Measurements from ENCODE around the gene DCXR. TPM values are rescaled to one million over a fixed set of nuclear protein-coding genes. Genes with fewer than 3 reads are reported as not detected.

Gene DCXR
- total and polyA plus RNA-seq, 2 of the 13 experiments (the other 11 are each of a cell fraction or from before 2014, with no cell fraction given) = 287 to 311 TPM

GRCh38 chr17:82000803-82001570, 36.5 kb downstream of the DCXR start (continued):
- no peak for TF ChIP-seq ZBTB14 (CRISPR knock-in tag; IDR thresholded peaks at IDR 0.05)
- TF ChIP-seq ZSCAN30 (CRISPR knock-in tag; IDR thresholded peaks at IDR 0.05) = no peak
- no peak; the same call in 1 of the 2 replicates for TF ChIP-seq ZNF34 (CRISPR knock-in tag; IDR thresholded peaks at IDR 0.05; ENCODE audit: borderline replicate concordance)
- no peak for TF ChIP-seq CENPX (CRISPR knock-in tag; IDR thresholded peaks at IDR 0.05)
- no peak; the same call in 1 of the 2 replicates for TF ChIP-seq ZZZ3 (CRISPR knock-in tag; IDR thresholded peaks at IDR 0.05; ENCODE audit: borderline replicate concordance)
- TF ChIP-seq ZNF839 (CRISPR knock-in tag; IDR thresholded peaks at IDR 0.05; ENCODE audit: borderline replicate concordance) = no peak
- peak; percentile 83 for TF ChIP-seq THRA (CRISPR knock-in tag; IDR thresholded peaks at IDR 0.05; ENCODE audit: borderline replicate concordance)
- TF ChIP-seq NFKB2 (CRISPR knock-in tag; IDR thresholded peaks at IDR 0.05; ENCODE audit: borderline replicate concordance) = peak; percentile 63; the same call in 1 of the 2 replicates
- peak; percentile 26; the same call in 1 of the 2 replicates for TF ChIP-seq ZNF816 (CRISPR knock-in tag; IDR thresholded peaks at IDR 0.05; ENCODE audit: borderline replicate concordance)
- no peak; the same call in 1 of the 2 replicates for TF ChIP-seq MTF2 (CRISPR knock-in tag; IDR thresholded peaks at IDR 0.05; ENCODE audit: borderline replicate concordance)
- no peak for TF ChIP-seq FOXM1 (CRISPR knock-in tag; IDR thresholded peaks at IDR 0.05)
- TF ChIP-seq ARNT2 (CRISPR knock-in tag; IDR thresholded peaks at IDR 0.05; ENCODE audit: low read depth) = peak; percentile 56; the same call in 1 of the 2 replicates
- TF ChIP-seq ZSCAN9 (CRISPR knock-in tag; IDR thresholded peaks at IDR 0.05; ENCODE audit: borderline replicate concordance) = 0 out of 2 replicates have a peak, but pooled peaks have one; percentile 19
- TF ChIP-seq ZNF891 (CRISPR knock-in tag; IDR thresholded peaks at IDR 0.05) = no peak; the same call in 1 of the 2 replicates
- TF ChIP-seq CAMTA2 (CRISPR knock-in tag; IDR thresholded peaks at IDR 0.05; ENCODE audit: borderline replicate concordance) = peak; percentile 81; the same call in 1 of the 2 replicates
- peak; percentile 78 for TF ChIP-seq HOXD1 (CRISPR knock-in tag; IDR thresholded peaks at IDR 0.05)
- TF ChIP-seq AKAP8 (CRISPR knock-in tag; IDR thresholded peaks at IDR 0.05) = peak; percentile 98
- TF ChIP-seq NCOR1 (IDR thresholded peaks at IDR 0.05; ENCODE audit: borderline replicate concordance, low read length) = peak; percentile 88; the same call in 1 of the 2 replicates
- 0 out of 2 replicates have a peak, but pooled peaks have one; percentile 47 for TF ChIP-seq FOSL1 (CRISPR knock-in tag; IDR thresholded peaks at IDR 0.05; ENCODE audit: borderline replicate concordance)
- TF ChIP-seq ZNF549 (CRISPR knock-in tag; IDR thresholded peaks at IDR 0.05) = peak; percentile 91
- TF ChIP-seq SRY (CRISPR knock-in tag; IDR thresholded peaks at IDR 0.05) = no peak; the same call in 1 of the 2 replicates
- TF ChIP-seq KLF15 (CRISPR knock-in tag; IDR thresholded peaks at IDR 0.05; ENCODE audit: borderline replicate concordance) = peak; percentile 71; the same call in 1 of the 2 replicates
- TF ChIP-seq ZNF382 (CRISPR knock-in tag; IDR thresholded peaks at IDR 0.05; ENCODE audit: borderline replicate concordance) = no peak
- peak; percentile 40; the same call in 1 of the 2 replicates for TF ChIP-seq ZSCAN21 (CRISPR knock-in tag; IDR thresholded peaks at IDR 0.05; ENCODE audit: borderline replicate concordance)
- TF ChIP-seq SALL1 (CRISPR knock-in tag; IDR thresholded peaks at IDR 0.05) = peak; percentile 90
- peak; percentile 63 for TF ChIP-seq POLR2AphosphoS5 (IDR thresholded peaks at IDR 0.05; ENCODE audit: low read depth, low read length)
- peak; percentile 8; the same call in 1 of the 2 replicates for TF ChIP-seq ZNF329 (CRISPR knock-in tag; IDR thresholded peaks at IDR 0.05; ENCODE audit: low read depth)
- peak; percentile 63; the same call in 1 of the 2 replicates for TF ChIP-seq MXD4 (CRISPR knock-in tag; IDR thresholded peaks at IDR 0.05)
